HCT116 (cell line): ENCODE measurements around the gene PLD6.

Experiments used
- CEBPB ChIP-seq: IDR thresholded peaks from 2 replicates; pipeline ENCODE4 v1.6.1; 2012; ENCODE audit warnings: low read depth
- EGR1 ChIP-seq: IDR thresholded peaks from 2 replicates; pipeline ENCODE4 v1.6.1; 2012; ENCODE audit warnings: low read depth
- EZH2 ChIP-seq: fragments of 200-600 bp; sonication (generic); IDR thresholded peaks from 2 replicates; pipeline ENCODE4 v1.6.1; 2017; ENCODE audit warnings: antibody characterized with exemption, mixed run types
- EZH2phosphoT487 ChIP-seq: fragments of 200-600 bp; IDR thresholded peaks from 2 replicates; pipeline ENCODE4 v1.6.1; 2018; ENCODE audit warnings: antibody characterized with exemption, borderline replicate concordance
- JUND ChIP-seq: IDR thresholded peaks from 2 replicates; pipeline ENCODE4 v1.6.1; 2012
- POLR2A ChIP-seq: IDR thresholded peaks from 2 replicates; pipeline ENCODE4 v1.7.0; 2011; ENCODE audit warnings: borderline replicate concordance; ENCODE audit not compliant: insufficient read depth, insufficient read length; ENCODE audit errors: extremely low read depth
- POLR2AphosphoS5 ChIP-seq: IDR thresholded peaks from 2 replicates; pipeline ENCODE4 v1.6.1; 2011; ENCODE audit warnings: mild to moderate bottlenecking, low read depth, low read length, moderate library complexity
- TCF7L2 ChIP-seq: IDR thresholded peaks from 2 replicates; pipeline ENCODE4 v1.7.0; 2011; ENCODE audit warnings: borderline replicate concordance, inconsistent platforms; ENCODE audit not compliant: insufficient read depth, insufficient read length; ENCODE audit errors: extremely low read depth
- YY1 ChIP-seq: IDR thresholded peaks from 2 replicates; pipeline ENCODE4 v1.6.1; 2011; ENCODE audit warnings: low read length, low read depth, moderate library complexity, mild to moderate bottlenecking; ENCODE audit not compliant: insufficient replicate concordance; ENCODE audit errors: extremely low read depth
- ZNF274 ChIP-seq: fragments of 200-500 bp; sonication (Bioruptor generic); IDR thresholded peaks from 2 replicates; pipeline ENCODE4 v1.6.1; 2014; ENCODE audit warnings: mild to moderate bottlenecking, low read depth, low read length, inconsistent platforms
- TF ChIP-seq, protein P1 (sequence below), 3 experiments: fragments of 200-600 bp in 1 of 3; sonication (generic) in 1 of 3; IDR thresholded peaks in 2 of 3; conservative IDR thresholded peaks in 1 of 3; 2 replicates each; pipeline ENCODE4 v1.5.1; 2012 to 2017; ENCODE audit warnings: low read depth in 2 of 3, low read length in 2 of 3, antibody characterized with exemption in 1 of 3, borderline replicate concordance in 1 of 3, control low read depth in 1 of 3, mild to moderate bottlenecking in 1 of 3, mixed read lengths in 1 of 3, mixed run types in 1 of 3, moderate library complexity in 1 of 3; ENCODE audit not compliant: insufficient read depth in 1 of 3
- TF ChIP-seq, protein P2 (sequence below): IDR thresholded peaks from 2 replicates; pipeline ENCODE4 v1.6.1; 2012; ENCODE audit warnings: low read depth
- TF ChIP-seq, protein P3 (sequence below): IDR thresholded peaks from 2 replicates; pipeline ENCODE4 v1.6.1; 2012
- TF ChIP-seq, protein P4 (sequence below): IDR thresholded peaks from 2 replicates; pipeline ENCODE4 v1.6.1; 2011; ENCODE audit warnings: mild to moderate bottlenecking, low read length, moderate library complexity; ENCODE audit not compliant: insufficient replicate concordance; ENCODE audit errors: extremely low read depth

DNA sequence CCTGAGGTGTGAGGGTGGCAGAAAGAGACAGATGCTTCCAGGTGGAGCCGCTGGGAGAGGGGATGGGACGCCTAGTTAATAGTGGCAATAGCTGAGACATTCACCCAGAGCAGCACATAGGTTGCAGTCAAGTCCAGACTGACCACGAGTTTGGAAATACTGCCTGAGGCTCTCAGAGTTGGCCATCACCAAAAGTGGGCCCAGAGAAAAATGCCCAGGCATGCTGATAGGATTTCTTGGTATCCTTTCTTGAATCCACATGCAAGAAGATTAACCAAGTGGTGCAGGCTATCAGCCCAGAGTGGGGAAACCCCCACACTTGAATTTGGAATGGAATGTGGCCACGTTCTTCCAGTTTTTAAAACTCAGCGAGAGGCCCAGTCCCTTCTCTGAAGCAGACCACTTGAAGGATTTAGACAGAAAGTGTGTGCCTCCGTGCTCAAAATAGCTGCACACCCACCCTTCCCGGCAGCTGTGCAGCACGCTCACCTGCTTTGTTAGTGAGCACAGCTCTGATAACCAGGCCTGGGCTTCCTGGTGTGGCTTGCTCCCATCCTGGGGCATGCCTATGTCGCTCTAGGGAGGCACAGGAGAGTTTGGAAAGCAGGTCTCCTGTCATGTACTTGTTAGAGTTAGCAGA lies 35.7 kb downstream of the PLD6 start:
- TF ChIP-seq POLR2AphosphoS5 (no peak), YY1 (no peak), EZH2 (no peak), CEBPB (no peak), ZNF274 (no peak), POLR2A (no peak), EGR1 (no peak), JUND (no peak), TCF7L2 (no peak), EZH2phosphoT487 (no peak)
- TF ChIP-seq, protein P1, sequence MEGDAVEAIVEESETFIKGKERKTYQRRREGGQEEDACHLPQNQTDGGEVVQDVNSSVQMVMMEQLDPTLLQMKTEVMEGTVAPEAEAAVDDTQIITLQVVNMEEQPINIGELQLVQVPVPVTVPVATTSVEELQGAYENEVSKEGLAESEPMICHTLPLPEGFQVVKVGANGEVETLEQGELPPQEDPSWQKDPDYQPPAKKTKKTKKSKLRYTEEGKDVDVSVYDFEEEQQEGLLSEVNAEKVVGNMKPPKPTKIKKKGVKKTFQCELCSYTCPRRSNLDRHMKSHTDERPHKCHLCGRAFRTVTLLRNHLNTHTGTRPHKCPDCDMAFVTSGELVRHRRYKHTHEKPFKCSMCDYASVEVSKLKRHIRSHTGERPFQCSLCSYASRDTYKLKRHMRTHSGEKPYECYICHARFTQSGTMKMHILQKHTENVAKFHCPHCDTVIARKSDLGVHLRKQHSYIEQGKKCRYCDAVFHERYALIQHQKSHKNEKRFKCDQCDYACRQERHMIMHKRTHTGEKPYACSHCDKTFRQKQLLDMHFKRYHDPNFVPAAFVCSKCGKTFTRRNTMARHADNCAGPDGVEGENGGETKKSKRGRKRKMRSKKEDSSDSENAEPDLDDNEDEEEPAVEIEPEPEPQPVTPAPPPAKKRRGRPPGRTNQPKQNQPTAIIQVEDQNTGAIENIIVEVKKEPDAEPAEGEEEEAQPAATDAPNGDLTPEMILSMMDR (IDR thresholded peaks at IDR 0.05 in 2 of 3, conservative IDR thresholded peaks at IDR 0.05 in 1 of 3; ENCODE audit: borderline replicate concordance in 1 of 3, insufficient read depth in 1 of 3, low read depth in 2 of 3, low read length in 2 of 3), result no peak
- TF ChIP-seq, protein P2, sequence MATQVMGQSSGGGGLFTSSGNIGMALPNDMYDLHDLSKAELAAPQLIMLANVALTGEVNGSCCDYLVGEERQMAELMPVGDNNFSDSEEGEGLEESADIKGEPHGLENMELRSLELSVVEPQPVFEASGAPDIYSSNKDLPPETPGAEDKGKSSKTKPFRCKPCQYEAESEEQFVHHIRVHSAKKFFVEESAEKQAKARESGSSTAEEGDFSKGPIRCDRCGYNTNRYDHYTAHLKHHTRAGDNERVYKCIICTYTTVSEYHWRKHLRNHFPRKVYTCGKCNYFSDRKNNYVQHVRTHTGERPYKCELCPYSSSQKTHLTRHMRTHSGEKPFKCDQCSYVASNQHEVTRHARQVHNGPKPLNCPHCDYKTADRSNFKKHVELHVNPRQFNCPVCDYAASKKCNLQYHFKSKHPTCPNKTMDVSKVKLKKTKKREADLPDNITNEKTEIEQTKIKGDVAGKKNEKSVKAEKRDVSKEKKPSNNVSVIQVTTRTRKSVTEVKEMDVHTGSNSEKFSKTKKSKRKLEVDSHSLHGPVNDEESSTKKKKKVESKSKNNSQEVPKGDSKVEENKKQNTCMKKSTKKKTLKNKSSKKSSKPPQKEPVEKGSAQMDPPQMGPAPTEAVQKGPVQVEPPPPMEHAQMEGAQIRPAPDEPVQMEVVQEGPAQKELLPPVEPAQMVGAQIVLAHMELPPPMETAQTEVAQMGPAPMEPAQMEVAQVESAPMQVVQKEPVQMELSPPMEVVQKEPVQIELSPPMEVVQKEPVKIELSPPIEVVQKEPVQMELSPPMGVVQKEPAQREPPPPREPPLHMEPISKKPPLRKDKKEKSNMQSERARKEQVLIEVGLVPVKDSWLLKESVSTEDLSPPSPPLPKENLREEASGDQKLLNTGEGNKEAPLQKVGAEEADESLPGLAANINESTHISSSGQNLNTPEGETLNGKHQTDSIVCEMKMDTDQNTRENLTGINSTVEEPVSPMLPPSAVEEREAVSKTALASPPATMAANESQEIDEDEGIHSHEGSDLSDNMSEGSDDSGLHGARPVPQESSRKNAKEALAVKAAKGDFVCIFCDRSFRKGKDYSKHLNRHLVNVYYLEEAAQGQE, result no peak
- TF ChIP-seq, protein P3, sequence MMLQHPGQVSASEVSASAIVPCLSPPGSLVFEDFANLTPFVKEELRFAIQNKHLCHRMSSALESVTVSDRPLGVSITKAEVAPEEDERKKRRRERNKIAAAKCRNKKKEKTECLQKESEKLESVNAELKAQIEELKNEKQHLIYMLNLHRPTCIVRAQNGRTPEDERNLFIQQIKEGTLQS, result no peak
- TF ChIP-seq, protein P4, sequence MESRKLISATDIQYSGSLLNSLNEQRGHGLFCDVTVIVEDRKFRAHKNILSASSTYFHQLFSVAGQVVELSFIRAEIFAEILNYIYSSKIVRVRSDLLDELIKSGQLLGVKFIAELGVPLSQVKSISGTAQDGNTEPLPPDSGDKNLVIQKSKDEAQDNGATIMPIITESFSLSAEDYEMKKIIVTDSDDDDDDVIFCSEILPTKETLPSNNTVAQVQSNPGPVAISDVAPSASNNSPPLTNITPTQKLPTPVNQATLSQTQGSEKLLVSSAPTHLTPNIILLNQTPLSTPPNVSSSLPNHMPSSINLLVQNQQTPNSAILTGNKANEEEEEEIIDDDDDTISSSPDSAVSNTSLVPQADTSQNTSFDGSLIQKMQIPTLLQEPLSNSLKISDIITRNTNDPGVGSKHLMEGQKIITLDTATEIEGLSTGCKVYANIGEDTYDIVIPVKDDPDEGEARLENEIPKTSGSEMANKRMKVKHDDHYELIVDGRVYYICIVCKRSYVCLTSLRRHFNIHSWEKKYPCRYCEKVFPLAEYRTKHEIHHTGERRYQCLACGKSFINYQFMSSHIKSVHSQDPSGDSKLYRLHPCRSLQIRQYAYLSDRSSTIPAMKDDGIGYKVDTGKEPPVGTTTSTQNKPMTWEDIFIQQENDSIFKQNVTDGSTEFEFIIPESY, result no peak
